ENCODE measurements around the gene STX4.

The STX4 gene

GRCh38 chr16:30985401-30986128, 47.8 kb upstream of the STX4 start:
- Histone ChIP-seq H3K27ac (no peak overlapping the region), H3K4me1 (ENCODE audit: low read depth, poor library complexity, severe bottlenecking) (no peaks in the 10 kb centered on the region), H3K27me3 (ENCODE audit: insufficient read depth, low read depth) (no peaks in the 10 kb centered on the region), H4K20me1 (ENCODE audit: insufficient read depth) (no peaks in the 10 kb centered on the region), H3K36me3 (ENCODE audit: insufficient read depth) (no peaks in the 10 kb centered on the region), H3K79me2 (ENCODE audit: insufficient read depth, low read depth) (no peaks in the 10 kb centered on the region), H3K4me2 (no peak overlapping the region), H3K4me3 (IDR thresholded peaks at IDR 0.05; ENCODE audit: insufficient read depth, low read depth, low read length) (no peak overlapping the region), H3K9ac (no peak overlapping the region), H2AFZ (ENCODE audit: low read depth) (no peak overlapping the region)
- no peak for TF ChIP-seq CTCF (conservative IDR thresholded peaks at IDR 0.05; ENCODE audit: low read depth, low read length)

DNA sequence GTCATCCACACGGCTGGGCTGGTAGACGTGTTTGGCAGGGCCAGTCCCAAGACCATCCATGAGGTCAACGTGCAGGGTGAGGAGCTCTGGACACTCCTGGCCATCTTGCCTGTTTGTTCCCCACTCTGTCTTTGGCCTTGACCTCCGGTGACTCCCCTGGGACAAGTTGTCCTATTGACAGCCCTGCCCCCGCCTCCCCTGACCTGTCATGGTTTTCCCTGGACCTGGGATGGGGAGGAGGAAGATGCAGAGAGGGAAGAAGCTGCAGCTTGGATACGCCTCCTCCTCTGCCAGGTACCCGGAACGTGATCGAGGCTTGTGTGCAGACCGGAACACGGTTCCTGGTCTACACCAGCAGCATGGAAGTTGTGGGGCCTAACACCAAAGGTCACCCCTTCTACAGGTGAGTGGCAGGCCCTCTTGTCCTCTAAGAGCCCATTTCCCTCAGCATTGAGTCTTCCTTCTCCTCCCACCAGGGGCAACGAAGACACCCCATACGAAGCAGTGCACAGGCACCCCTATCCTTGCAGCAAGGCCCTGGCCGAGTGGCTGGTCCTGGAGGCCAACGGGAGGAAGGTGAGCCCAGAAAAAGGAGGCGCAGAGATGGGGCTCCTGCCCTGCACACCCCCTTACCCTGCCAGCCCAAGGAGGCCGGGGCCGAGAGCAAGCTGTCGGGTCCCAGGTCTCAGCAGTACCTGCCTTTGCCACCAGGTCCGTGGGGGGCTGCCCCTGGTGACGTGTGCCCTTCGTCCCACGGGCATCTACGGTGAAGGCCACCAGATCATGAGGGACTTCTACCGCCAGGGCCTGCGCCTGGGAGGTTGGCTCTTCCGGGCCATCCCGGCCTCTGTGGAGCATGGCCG, 47.0 kb upstream of the STX4 start:
- no peak overlapping the region for H3K27ac ChIP-seq
- H3K4me1 ChIP-seq (ENCODE audit: low read depth, poor library complexity, severe bottlenecking), result no peaks in the 10 kb centered on the region
- no peaks in the 10 kb centered on the region for H3K27me3 ChIP-seq (ENCODE audit: insufficient read depth, low read depth)
- H3K79me2 ChIP-seq (ENCODE audit: insufficient read depth, low read depth), result no peaks in the 10 kb centered on the region
- H2AFZ ChIP-seq (ENCODE audit: low read depth), result no peak overlapping the region
- H3K9ac ChIP-seq, result no peak overlapping the region
- H4K20me1 ChIP-seq (ENCODE audit: insufficient read depth), result no peaks in the 10 kb centered on the region
- H3K4me2 ChIP-seq, result no peak overlapping the region
- no peak overlapping the region for H3K4me3 ChIP-seq (IDR thresholded peaks at IDR 0.05; ENCODE audit: insufficient read depth, low read depth, low read length)
- no peak for TF ChIP-seq CTCF (conservative IDR thresholded peaks at IDR 0.05; ENCODE audit: low read depth, low read length)
- no peaks in the 10 kb centered on the region for H3K36me3 ChIP-seq (ENCODE audit: insufficient read depth)

GRCh38 chr16:30987581-30988190, 45.7 kb upstream of the STX4 start:
- H3K27me3 ChIP-seq (ENCODE audit: insufficient read depth, low read depth), result no peaks in the 10 kb centered on the region
- H3K79me2 ChIP-seq (ENCODE audit: insufficient read depth, low read depth), result no peaks in the 10 kb centered on the region

More at GRCh38 chr16:30987581-30988190, 45.7 kb upstream of the STX4 start:
- H3K27ac ChIP-seq, result no peak overlapping the region
- H4K20me1 ChIP-seq (ENCODE audit: insufficient read depth), result no peaks in the 10 kb centered on the region
- no peak overlapping the region for H2AFZ ChIP-seq (ENCODE audit: low read depth)
- no peak overlapping the region for H3K9ac ChIP-seq
- no peaks in the 10 kb centered on the region for H3K4me1 ChIP-seq (ENCODE audit: low read depth, poor library complexity, severe bottlenecking)
- TF ChIP-seq CTCF (conservative IDR thresholded peaks at IDR 0.05; ENCODE audit: low read depth, low read length), result no peak
- H3K4me3 ChIP-seq (IDR thresholded peaks at IDR 0.05; ENCODE audit: insufficient read depth, low read depth, low read length), result no peak overlapping the region
- H3K4me2 ChIP-seq, result no peak overlapping the region
- H3K36me3 ChIP-seq (ENCODE audit: insufficient read depth), result no peaks in the 10 kb centered on the region

All from KMS-11 (cell line).